GM21390 (cell line): ENCODE results near the gene SIX5.
A peak's percentile ranks its signal among the peaks of the same experiment; 100 is the strongest.

Experiments used
- ATAC-seq: cut with Tn5 transposase; IDR thresholded peaks from one replicate; pipeline ENCODE4 v1.9.1; 2021; ENCODE audit not compliant: unreplicated experiment

SIX5 gene

DNA sequence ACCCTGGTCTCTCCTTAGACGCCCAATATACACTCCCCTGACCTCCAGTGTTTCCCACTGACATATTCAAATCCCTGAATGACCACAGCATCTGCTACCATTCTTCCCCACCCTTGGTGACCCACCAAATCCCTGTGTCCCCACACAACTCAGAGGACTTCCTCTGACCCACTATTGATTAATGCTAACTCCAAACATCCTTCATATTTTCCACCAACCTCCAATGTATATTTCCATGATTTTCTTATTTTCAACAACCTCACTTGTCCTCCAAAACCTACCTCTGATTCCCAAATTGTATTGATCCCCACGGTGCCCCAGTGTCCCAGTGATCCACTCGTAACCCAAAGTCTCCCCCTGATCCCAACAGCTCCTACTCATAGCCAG, 24.1 kb upstream of the SIX5 start:
- no peak for ATAC-seq

DNA sequence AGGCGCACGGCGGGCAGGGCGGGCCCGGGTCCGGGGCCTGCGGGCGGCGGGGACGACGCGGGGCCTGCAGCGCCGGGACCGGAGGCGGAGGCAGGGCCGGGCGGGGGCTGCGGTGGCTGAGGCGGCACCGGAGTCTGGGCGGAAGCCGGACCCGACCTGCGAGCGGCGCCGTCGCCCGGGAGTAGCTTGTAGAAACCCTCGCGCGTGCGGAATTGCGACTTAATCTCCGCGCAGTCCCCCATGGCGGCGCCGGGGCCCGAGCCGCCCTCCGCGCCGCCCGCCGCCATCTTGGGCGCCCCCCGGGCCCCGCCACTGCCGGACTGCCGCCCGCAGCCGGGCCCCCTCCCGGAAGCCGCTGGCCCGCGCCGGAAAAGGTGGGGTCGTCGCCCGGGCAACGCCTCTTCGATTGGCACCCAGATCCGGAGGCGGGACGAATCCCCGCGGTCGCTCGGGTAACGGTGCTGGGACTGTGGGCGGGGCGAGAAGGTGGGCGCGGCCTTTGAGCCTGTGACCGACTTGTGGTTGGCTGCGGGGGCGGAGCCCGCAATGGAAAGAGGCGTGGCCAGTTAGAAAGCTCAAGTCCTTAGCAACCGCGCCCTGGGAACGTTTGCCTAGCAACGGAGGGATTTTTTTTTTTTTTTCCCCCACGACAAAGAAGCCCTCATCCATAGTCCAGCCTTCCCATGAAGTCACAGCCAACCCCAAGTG, 23.6 kb upstream of the SIX5 start, which contains the start of gene DMWD:
DMWD (minus strand) TSS at position 376 of the 708 bp plus-strand sequence; CDS start at position 287, 89 bp downstream.
- ATAC-seq, result peak; percentile 87

DNA sequence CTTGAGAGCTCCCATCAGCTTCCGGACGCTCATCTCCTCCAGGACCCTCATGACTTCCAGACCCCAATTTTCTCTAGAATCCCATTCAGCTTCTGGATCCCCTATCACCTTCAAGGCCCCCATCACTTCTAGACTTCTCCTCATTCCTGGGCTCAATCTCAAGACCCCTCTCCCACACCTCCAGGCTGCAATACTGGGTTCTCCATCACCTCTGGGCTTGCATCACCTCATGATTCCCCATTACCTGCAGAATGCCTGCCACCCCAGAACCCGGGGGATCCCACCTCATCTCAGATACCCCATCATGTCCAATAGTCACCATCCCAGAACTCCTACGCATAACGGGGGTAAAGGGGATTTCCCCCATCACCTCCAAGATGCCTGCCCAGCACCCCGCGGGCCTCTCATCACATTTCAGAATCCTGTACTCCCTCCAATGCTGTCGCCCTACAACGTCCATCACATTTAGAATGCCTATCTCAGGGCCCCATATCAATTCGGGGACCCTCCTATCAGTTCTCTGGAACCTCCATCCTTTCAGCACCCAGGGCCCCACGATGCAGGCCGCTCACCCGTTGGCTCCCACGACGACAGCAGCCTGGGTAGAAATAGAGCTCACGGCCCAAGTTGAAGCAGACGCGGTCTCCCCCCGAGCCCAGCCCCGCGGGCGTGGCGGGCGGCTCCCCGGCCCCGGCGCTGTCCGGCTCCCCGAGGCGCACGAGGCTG, 22.9 kb upstream of the SIX5 start:
- ATAC-seq, result peak; percentile 17

DNA sequence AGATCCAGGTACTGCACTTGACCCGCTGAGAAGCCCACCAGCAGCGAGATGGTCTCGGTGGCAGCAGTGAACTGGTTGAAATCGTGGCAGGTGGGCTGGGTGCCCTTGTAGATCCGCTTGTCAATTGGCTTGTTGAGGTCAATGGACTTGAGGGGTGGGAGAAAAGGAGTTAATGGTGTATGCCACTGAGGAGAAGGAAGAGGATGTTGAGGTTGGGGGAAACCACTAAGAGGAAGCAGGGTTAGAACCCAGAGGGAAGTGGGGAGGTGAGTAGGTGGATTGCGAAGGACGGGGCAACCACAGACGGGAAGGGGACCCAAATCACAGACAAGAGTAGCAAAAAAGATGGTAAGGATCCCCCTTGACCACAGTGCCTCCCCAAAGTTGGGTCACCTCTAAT, 21.9 kb upstream of the SIX5 start:
- no peak for ATAC-seq

DNA sequence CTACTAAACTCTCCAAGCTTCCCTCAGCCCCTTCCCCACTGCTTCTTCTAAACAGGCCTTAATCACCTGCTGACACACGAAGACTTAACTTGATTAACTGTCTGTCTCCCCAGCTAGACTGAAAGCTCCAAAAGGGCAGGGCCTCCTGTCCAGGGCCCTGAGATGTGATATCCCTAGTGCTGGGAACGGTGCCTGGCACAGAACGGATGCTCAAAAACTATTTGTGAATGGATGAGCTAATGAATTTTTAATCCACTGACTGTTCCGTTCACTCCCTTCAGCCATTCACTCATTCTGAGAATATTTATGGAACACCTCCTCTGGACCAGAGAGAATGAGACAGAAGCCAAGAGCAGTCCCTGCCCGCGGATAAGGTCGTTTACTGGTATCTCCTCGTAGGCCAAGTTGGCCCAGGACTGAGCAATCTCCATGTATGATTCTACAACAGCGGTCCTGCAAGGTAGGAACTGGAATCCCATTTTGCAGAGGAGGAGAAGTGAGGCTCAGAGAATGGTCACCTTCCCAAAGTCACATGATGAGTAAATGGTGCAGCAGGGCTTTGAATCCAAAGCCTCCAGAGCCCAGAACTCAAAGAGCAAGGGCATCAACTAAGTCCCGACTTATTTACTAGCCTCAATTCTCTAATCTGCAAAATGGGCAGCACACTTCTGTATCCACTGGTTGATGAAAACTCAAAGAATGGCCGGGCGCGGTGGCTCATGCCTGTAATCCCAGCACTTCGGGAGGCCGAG, 20.2 kb upstream of the SIX5 start:
- no peak for ATAC-seq

DNA sequence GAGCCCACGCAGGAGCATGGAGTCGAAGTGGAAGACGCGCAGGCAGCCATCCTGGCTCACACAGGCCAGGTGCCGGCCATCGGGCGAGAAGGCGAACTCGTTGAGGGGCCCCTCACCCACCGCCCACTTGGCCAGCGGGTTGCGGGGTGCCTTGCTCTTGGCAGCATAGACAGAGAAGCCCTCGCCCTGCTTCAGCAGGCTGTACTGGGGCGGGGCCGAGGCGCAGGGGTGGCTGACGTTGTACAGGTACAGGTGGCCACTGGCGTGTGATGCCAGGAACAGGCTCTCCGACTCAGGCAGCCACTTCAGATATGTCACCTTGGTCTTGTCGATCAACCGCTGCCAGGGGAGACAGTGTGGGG, 17.5 kb upstream of the SIX5 start:
- ATAC-seq, result no peak

DNA sequence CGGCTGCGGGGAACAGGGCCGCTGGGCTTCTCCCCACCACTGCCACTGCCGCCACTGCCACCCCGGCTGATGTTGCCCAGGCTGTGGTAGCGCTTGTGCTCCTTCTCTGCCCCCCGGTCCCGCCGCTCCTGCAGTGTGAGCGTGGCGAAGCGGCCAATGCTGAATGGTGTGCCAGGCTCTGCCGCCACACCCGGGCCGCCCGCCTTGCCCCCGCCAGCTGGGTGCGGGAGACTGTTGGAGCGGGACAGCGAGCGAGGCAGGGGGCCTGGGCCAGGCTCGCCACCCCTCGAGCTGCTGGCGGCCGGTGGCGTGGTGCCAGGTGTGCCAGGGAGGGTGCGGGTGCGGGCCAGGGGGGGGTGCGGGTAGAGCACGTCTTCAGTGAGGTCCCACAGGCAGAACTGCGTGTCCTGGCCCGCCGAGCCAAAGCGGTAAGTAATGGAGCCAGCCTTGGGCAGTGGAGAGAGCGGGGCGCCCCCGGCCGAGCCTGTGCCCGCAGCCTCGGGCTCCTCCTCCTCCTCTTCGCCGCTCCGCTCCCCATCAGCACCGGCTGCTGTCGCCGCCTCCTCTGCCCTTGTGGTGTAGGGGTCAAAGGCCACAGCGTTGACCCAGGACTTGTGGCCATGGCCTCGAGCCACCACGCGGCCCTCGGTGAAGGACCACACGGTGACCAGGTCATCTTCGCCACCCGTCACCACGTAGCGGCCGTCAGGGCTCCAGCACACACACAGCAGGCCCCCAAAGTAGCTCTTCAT, 16.9 kb upstream of the SIX5 start:
- ATAC-seq, result no peak

DNA sequence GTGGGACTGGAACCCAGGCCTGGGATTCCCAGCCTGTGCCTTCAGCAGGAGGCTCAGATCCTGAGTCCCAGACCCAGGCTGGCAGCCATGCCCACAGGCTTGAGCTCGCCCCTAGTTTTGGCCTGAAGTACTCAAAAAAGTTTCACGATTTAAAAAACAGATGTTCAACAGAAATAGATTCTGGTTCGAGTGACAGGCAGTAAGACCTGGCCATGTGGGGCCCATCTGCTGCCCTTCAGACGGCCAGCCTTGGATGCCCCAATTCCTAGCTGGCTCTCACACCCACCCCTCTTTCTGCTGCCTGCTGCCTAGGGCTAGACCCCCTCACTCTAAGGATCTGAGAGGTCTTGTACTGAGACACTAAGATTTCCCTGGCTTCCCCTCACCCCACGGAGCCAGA, 16.0 kb upstream of the SIX5 start:
- no peak for ATAC-seq

DNA sequence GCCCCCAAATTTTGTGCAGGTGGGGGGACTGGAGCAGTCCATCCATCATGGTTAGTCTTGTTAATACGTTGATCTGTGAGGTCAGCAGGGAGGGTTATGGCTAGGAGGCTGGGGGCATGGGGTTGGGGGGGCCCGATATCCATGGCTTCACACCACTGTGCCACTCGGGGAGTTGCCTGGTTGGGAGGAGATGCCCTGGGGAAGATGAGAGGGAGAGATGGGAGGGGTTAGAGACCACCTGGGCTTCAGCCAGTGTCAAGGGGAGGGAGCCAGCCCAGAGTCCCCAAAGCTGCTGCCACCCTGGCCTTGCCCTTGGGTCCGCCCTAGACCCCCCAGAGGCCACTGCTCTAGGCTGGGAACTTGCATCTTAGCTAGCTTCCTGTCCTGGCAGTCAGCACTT, 15.0 kb upstream of the SIX5 start:
- no peak for ATAC-seq

DNA sequence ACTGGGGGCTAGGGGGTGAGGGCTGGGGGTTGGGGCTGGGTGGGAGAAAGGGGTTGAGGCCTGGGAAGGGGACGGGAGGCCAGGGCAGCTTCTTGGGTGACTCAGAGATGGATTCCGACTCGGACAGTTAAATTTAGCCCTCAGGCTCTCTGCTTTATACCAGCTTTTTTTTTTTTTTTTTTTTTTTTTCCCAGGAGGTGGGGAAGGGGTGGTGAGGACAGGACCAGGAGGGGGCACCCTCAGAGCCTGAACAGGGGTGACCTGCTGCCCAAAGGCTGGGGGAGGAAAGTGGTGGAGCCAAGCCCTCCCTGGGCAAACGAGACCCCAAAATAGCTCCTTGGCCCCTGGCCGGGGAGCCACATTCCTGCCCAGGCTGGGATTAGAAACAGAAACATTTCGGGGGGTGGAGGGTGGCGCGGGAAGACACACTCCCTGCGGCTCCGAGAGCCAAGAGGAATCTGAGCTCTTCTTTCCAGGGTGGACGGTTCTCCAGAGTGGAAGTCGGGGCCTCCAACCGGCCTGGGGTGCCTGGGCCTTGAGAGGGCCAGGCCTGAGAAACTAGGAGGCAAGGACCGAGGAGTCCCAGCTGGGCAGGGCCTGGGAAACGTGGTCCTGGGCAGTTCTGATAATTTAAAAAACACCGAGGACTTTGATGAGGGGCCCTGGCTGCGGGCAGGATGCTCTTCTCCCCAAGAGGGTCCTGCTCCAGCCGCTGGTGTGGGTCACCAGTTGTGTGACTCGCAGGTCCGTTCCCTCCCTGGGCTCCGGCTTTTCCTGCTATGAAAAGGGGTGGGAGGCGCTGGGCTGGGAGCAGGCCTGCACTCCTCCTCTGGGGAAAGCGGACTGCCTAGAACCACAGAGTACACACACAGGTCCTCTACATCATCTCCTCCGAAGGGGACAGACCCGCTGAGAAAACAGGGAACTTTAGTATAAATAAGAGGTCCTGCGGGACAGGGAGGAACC, 14.1 kb upstream of the SIX5 start:
- ATAC-seq, result no peak

DNA sequence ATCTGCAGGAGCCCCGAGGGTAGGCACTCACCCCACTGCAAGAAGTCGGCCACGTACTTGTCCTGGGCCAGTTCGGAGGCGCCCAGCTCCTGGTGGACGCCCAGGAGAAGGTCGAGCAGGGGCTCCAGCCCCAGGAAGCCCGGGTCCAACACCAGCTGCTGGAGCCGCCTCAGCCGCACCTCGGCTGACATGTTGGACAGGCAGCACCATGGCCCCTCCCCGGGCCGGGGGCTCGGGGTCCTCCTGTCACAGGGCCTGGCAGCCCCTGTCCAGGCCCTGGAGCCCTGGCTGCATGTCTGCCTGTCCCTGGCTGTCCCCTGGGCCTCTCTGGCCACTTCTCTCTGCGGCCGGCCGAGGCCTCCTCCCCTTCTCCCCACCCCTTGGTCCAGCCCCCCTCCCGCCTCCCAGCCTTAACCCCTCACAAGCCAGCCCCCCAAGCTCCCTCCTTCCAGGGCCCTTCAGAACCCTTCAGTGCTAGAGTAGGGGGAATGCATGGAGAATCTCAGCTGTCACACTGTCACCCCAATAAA, 13.2 kb upstream of the SIX5 start, which contains the start of gene DMPK:
DMPK (minus strand) TSS at position 329 of the 530 bp plus-strand sequence; CDS start at position 191, 138 bp downstream.
- no peak for ATAC-seq

DNA sequence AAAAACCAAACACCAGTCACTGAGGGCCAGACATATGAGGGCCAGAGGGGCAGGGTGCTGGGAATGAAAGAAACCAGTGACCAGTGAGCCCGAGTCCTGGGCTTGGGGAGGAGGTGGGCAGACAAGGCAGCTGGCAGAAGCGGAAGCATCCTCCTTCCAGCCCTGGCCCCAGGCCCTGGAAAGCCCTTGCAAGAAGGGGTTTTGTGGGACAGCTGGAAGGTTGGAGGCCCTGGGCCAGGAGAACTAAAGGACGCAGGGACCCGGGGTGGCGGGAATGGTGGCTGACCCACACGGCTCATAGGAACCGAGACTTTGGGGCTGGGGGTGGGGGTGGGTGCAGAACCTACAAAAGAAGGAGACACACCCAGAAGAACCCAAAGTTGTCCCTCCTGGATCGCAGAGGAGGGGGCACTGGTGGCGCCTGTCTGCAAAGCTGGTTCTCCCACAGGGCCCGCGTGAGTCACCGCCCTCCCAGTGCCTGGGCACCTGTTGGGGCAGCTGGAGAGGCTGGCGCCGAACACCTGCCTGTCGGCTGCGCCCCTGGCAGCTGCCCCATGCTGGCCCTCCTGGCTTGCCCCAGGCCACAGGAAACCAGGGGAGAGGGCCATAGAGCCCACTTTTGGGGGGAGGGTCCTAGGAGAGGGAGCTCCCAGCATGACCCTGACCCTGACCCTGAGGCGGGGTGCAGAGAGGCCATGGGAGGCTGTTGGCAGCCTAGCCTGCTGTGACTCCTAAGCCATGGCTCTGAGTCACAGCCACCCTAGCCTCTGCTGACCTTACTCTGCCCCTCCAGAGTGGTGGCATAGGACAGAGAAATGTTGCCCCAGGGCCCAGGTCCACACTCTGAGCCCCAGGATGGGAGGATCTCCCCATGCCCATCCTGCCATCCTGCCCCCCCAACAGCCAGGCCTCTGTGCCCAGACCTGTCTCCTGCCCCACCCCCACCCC, 12.4 kb upstream of the SIX5 start:
- no peak for ATAC-seq

DNA sequence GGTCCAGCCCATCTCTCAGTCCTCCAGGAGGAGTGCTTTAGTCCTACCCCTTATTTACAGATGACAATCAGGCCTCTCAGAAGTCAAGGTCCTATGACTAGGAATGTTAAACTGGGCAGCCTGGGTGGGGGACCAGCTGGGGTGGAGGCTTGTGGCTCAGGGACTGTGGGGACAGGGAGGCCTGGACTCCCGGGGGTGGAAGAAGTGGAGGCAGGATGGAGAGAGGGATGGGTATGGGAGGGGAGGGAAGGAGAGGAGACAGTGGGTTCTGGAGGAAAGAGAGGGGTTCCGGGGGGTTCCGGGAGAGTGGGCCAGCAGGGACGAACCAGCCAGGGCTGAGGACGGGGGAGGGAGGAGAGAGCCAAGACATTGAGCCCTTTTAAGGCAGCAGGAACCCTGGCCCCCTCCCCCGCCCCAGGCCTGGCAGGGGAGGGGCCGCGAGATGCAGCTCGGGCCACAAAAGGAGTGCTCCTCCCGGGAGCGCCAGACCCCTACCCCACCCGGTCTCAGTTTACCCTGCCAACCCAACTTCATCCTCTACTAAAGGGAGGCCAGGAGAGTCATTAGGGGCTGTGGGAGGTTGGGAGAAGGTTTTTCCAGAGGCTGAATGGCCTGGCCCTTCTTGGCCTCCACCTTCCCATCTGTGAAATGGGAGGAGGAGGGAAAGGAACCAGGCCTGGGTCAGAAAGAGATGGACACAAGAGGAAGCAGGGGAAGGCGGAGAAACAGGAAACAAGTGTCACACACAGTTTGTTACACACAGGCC, 11.6 kb upstream of the SIX5 start:
- no peak for ATAC-seq

DNA sequence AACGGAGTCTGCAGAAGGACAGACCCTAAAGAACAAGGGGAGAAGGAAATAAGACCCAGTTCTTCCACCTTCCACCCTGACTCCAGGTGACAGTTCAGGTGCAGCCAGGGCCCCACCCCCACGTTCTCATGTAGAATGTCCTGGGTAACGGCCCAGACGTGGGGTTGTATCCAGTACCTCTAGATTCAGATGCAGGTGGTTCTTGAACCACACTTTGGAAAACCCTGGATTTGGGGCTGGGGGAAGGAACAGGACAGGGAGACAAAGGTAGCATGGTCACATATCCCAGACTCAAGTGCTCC, 11.0 kb upstream of the SIX5 start:
- no peak for ATAC-seq

DNA sequence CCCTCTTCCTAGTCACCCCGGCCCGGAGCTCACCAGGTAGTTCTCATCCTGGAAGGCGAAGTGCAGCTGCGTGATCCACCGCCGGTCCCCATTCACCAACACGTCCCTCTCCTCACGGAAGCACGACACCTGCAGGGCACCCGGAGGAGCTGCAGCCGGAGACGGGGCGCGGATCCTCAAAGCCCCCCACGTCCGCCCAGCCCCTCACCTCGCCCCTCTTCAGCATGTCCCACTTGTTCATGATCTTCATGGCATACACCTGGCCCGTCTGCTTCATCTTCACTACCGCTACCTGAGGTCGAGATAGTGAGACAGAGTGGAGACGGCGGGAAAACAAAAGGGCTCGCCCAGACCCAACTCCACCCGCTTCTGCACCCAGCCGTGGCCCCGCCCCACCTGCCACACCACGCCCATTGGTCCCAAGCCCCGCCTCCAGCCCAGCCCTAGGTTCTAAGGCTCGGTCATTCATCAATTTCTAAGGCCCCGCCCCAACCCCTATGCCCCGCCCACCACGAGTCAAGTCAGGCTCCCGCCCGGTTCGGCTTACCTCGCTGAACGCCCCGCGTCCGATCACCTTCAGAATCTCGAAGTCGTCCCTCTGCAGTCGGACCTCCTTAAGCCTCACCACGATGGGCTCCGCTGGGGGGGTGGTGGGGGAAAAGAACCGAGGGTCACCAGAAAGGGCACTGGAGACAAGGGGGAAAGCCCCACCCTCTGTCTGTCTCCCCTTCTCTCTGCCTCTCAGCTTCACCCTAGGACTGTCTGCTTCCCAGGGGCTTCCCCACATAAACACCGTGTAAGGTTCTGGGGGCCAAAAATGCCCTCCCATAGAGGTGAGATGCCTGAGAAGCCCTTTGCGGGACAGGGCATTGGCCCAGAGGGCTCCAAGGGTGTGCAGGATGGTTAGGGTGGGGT, 10.4 kb upstream of the SIX5 start:
- ATAC-seq, result peak; percentile 79

DNA sequence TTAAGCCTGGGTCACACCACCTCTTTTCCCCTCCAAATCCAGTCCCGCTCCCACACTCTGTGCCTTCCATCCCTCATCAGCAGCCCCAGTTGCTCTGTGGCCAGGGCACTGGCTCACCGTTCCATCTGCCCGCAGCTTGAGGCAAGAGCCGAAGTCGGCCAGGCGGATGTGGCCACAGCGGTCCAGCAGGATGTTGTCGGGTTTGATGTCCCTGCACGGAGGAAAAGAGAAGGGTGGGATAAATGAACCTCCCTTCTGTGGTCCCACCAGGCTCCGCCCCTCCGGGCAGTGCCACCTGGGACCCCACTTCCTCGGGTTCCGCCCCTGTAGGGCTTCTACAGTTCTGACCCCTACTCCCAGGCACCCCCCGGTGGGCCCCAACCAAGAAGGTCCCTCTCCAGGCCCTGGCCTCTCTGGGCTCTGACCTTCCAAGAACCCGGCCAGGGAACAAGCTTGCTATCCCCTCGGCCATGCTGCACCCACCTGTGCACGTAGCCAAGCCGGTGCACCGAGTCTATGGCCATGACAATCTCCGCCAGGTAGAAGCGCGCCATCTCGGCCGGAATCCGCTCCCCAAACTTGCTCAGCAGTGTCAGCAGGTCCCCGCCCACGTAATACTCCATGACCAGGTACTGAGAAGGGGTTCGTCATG, 9.1 kb upstream of the SIX5 start:
- no peak for ATAC-seq
